K562 (cell line): ENCODE results near the gene SLC35B4. TPM values are rescaled to one million over a fixed set of nuclear protein-coding genes. Genes with fewer than 3 reads are reported as not detected.

ENCODE experiments used
- CBFB ChIP-seq: sonication (generic); formaldehyde crosslinking; IDR thresholded peaks from 2 replicates; pipeline ENCODE4 v1.4.0; 2020; ENCODE audit warnings: mild to moderate bottlenecking, missing genetic modification reagents
- CREB1 ChIP-seq, 2 experiments: sonication (generic) in 1 of 2; formaldehyde crosslinking in 1 of 2; IDR thresholded peaks; 2 replicates each; pipeline versions ENCODE4 v1.6.1 to v1.8.0; 2012 to 2022; ENCODE audit warnings: inconsistent platforms in 1 of 2, mild to moderate bottlenecking in 1 of 2, missing genetic modification reagents in 1 of 2, moderate library complexity in 1 of 2
- CTBP1 ChIP-seq: fragments of 450-650 bp; IDR thresholded peaks from 2 replicates; pipeline ENCODE4 v1.6.1; 2016; ENCODE audit warnings: borderline replicate concordance
- HOMEZ ChIP-seq: fragments of 250-450 bp; sonication (Bioruptor Pico); IDR thresholded peaks from 2 replicates; pipeline ENCODE4 v1.4.0; 2020; ENCODE audit warnings: mild to moderate bottlenecking, moderate library complexity
- MTA1 ChIP-seq: fragments of 450-650 bp; IDR thresholded peaks from 2 replicates; pipeline ENCODE4 v1.6.1; 2017; ENCODE audit warnings: borderline replicate concordance
- NCOA2 ChIP-seq, 2 experiments: fragments of 450-650 bp; IDR thresholded peaks; 2 replicates each; pipeline ENCODE4 v1.6.1; 2018; ENCODE audit warnings: mild to moderate bottlenecking in 2 of 2, moderate library complexity in 1 of 2; ENCODE audit not compliant: partially characterized antibody in 2 of 2
- NR2C1 ChIP-seq, 2 experiments: fragments of 450-650 bp; IDR thresholded peaks; 2 replicates each; pipeline ENCODE4 v1.6.1; 2017; ENCODE audit warnings: mild to moderate bottlenecking in 2 of 2, antibody characterized with exemption in 1 of 2, inconsistent platforms in 1 of 2, missing compliant biosample characterization in 1 of 2, missing genetic modification characterization in 1 of 2
- PYGO2 ChIP-seq: fragments of 450-650 bp; IDR thresholded peaks from 2 replicates; pipeline ENCODE4 v1.6.1; 2016; ENCODE audit warnings: mild to moderate bottlenecking, missing genetic modification characterization, moderate library complexity, missing compliant biosample characterization
- RERE ChIP-seq: sonication (generic); formaldehyde crosslinking; IDR thresholded peaks from 2 replicates; pipeline ENCODE4 v1.8.0; 2023; ENCODE audit warnings: missing genetic modification reagents, mild to moderate bottlenecking, borderline replicate concordance
- RFX7 ChIP-seq: fragments of 250-450 bp; sonication (Bioruptor Pico); IDR thresholded peaks from 2 replicates; pipeline ENCODE4 v1.5.1; 2021; ENCODE audit warnings: mild to moderate bottlenecking
- TCF7L2 ChIP-seq: fragments of 150-350 bp; IDR thresholded peaks from 2 replicates; pipeline ENCODE4 v1.6.1; 2016; ENCODE audit warnings: low read depth, mild to moderate bottlenecking, low read length, moderate library complexity
- TEAD1 ChIP-seq, 2 experiments: fragments of 450-650 bp in 1 of 2; sonication (generic) in 1 of 2; formaldehyde crosslinking; IDR thresholded peaks; 2 replicates each; pipeline versions ENCODE4 v1.4.0 to v1.8.0; 2020 to 2022; ENCODE audit warnings: mild to moderate bottlenecking in 2 of 2, missing genetic modification reagents in 1 of 2
- ZBTB11 ChIP-seq, 3 experiments: fragments of 200-800 bp in 1 of 3; fragments of 250-450 bp in 1 of 3; fragments of 450-650 bp in 1 of 3; sonication (Bioruptor Pico) in 1 of 3; sonication (Bioruptor generic) in 1 of 3; formaldehyde crosslinking in 1 of 3; IDR thresholded peaks; 2 replicates each; pipeline versions ENCODE4 v1.6.1 to v1.8.0; 2016 to 2022; ENCODE audit warnings: mild to moderate bottlenecking in 2 of 3, missing genetic modification characterization in 2 of 3, missing compliant biosample characterization in 1 of 3, moderate library complexity in 1 of 3
- ZNF212 ChIP-seq: fragments of 450-650 bp; formaldehyde crosslinking; IDR thresholded peaks from 2 replicates; pipeline ENCODE4 v1.4.0; 2020; ENCODE audit warnings: mild to moderate bottlenecking
- ZNF764 ChIP-seq: fragments of 250-450 bp; sonication (Bioruptor Pico); IDR thresholded peaks from 2 replicates; pipeline ENCODE4 v1.4.0; 2020; ENCODE audit warnings: low read depth, mild to moderate bottlenecking, moderate library complexity
- ZNF77 ChIP-seq: fragments of 250-450 bp; sonication (Bioruptor Pico); IDR thresholded peaks from 2 replicates; pipeline ENCODE4 v1.5.0; 2020
- polyA plus RNA-seq, 8 experiments: library from polyadenylated mRNA; depleted of rRNA in 4 of 8; stranded (reverse) in 5 of 8; unstranded in 3 of 8; fragments of >200 nt; fragmentation: Nextera tagmentation in 2 of 8; fragmentation: Illumina TruSeq in 1 of 8; extraction: Ambion mirVana in 2 of 8; extraction: Trizol in 1 of 8; gene quantifications; 2 replicates each; pipeline versions ENCODE4 v1.2.1 to v1.2.3, GENCODE V29; 2011 to 2014; ENCODE audit warnings: inconsistent platforms in 1 of 8, missing spikeins in 1 of 8
- total RNA-seq, 7 experiments: library from RNA; depleted of rRNA in 6 of 7; stranded (reverse); fragments of >200 nt in 6 of 7; fragmentation: Illumina TruSeq in 2 of 7; extraction: Trizol in 2 of 7; gene quantifications; 2 replicates each; pipeline versions ENCODE4 v1.2.1 to v1.2.3, GENCODE V29; 2011 to 2021; ENCODE audit warnings: low replicate concordance in 1 of 7

Gene SLC35B4
- total and polyA plus RNA-seq, 9 of the 15 experiments (the other 6 are each of a cell fraction or from before 2014, with no cell fraction given): 6.1 to 34.9 (median 17.6) TPM

- peak in 1 of 3 experiments; percentile 65; a peak in 2 of 6 replicates for TF ChIP-seq ZBTB11 (CRISPR knock-in tag; IDR thresholded peaks at IDR 0.05)
- TF ChIP-seq PYGO2: no peak
- no peak for TF ChIP-seq RFX7 (CRISPR knock-in tag)
- TF ChIP-seq NR2C1 (IDR thresholded peaks at IDR 0.05): no peak
- no peak for TF ChIP-seq NR2C1 (tag; IDR thresholded peaks at IDR 0.05)
- TF ChIP-seq CTBP1: peak; percentile 46; the same call in 1 of the 2 replicates
- no peak for TF ChIP-seq TCF7L2
- no peak for TF ChIP-seq ZNF764 (CRISPR knock-in tag)
- peak; percentile 24; the same call in 1 of the 2 replicates for TF ChIP-seq ZNF212 (CRISPR knock-in tag)
- TF ChIP-seq NCOA2 (IDR thresholded peaks at IDR 0.05; ENCODE audit: partially characterized antibody in 2 of 2): no peak
- no peak for TF ChIP-seq CREB1 (IDR thresholded peaks at IDR 0.05)
- TF ChIP-seq CREB1 (CRISPR knock-in tag; IDR thresholded peaks at IDR 0.05): no peak
- no peak for TF ChIP-seq RERE (CRISPR knock-in tag)
- TF ChIP-seq TEAD1 (CRISPR knock-in tag; IDR thresholded peaks at IDR 0.05): 0 out of 4 replicates have a peak, but pooled peaks of 1 of the 2 experiments have one; percentile 26
- TF ChIP-seq ZNF77 (CRISPR knock-in tag): no peak
- TF ChIP-seq MTA1: no peak
- TF ChIP-seq HOMEZ (CRISPR knock-in tag): no peak
- no peak for TF ChIP-seq CBFB (CRISPR knock-in tag)
These were observed 43.2 kb upstream of the SLC35B4 start (continued) for GRCh38 chr7:134359787-134360432.
